OCI-LY7 (cell line): Measurements from ENCODE around the gene PLPP1.

Experiments
- EZH2phosphoT487 ChIP-seq: fragments of 200-600 bp; sonication (generic); IDR thresholded peaks from 2 replicates; pipeline ENCODE4 v1.6.1; 2018; ENCODE audit warnings: low read depth, borderline replicate concordance, mild to moderate bottlenecking, mixed run types, antibody characterized with exemption, low read length, moderate library complexity, mixed read lengths
- TF ChIP-seq, protein P1 (sequence below): fragments of 200-600 bp; sonication (generic); conservative IDR thresholded peaks from 2 replicates; pipeline ENCODE4 v1.5.1; 2014; ENCODE audit warnings: mild to moderate bottlenecking, antibody characterized with exemption, low read length, moderate library complexity, mixed read lengths

DNA sequence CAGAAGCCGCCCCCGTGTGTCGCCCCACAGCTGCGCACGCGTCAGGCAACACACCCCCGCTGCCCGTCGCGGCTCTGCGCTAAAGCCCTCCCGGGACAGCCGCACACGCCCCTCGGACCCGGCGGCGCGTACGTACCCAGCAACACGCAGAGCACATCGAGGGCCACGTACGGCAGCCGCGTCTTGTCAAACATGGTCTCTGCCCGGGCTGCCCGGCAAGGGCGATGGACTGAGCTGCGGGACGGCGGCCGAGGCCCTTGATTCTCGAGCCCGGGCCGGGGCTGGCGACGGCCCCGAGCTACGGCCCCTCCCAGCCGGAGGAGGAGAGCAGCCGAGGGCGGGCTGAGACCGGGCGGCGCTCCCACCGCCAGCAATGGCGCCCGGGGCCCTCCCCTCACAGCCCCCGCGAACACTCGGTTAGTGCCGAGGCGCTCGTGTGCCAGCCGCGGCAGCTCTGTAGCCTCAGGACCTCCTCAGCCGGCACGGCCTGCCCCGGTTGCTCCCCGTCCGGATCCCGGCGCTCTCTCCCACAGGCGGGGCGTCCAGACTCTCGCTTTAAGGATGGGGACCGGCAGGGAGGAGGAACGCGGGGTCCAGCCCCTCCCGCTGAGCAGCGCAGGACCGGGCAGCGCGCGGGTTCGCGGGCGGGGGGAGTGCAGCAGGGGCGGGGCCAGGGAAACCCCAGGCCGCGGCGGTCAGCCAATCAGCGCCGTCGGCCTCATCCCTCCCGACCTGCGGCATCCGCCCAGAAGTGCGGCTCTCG lies at the start of gene PLPP1:
- TF ChIP-seq, protein P1, sequence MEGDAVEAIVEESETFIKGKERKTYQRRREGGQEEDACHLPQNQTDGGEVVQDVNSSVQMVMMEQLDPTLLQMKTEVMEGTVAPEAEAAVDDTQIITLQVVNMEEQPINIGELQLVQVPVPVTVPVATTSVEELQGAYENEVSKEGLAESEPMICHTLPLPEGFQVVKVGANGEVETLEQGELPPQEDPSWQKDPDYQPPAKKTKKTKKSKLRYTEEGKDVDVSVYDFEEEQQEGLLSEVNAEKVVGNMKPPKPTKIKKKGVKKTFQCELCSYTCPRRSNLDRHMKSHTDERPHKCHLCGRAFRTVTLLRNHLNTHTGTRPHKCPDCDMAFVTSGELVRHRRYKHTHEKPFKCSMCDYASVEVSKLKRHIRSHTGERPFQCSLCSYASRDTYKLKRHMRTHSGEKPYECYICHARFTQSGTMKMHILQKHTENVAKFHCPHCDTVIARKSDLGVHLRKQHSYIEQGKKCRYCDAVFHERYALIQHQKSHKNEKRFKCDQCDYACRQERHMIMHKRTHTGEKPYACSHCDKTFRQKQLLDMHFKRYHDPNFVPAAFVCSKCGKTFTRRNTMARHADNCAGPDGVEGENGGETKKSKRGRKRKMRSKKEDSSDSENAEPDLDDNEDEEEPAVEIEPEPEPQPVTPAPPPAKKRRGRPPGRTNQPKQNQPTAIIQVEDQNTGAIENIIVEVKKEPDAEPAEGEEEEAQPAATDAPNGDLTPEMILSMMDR = no peak
- no peak for TF ChIP-seq EZH2phosphoT487
